ENCODE results near the gene CADPS2.
A peak's percentile ranks its signal among the peaks of the same experiment; 100 is the strongest.

The CADPS2 gene

DNA sequence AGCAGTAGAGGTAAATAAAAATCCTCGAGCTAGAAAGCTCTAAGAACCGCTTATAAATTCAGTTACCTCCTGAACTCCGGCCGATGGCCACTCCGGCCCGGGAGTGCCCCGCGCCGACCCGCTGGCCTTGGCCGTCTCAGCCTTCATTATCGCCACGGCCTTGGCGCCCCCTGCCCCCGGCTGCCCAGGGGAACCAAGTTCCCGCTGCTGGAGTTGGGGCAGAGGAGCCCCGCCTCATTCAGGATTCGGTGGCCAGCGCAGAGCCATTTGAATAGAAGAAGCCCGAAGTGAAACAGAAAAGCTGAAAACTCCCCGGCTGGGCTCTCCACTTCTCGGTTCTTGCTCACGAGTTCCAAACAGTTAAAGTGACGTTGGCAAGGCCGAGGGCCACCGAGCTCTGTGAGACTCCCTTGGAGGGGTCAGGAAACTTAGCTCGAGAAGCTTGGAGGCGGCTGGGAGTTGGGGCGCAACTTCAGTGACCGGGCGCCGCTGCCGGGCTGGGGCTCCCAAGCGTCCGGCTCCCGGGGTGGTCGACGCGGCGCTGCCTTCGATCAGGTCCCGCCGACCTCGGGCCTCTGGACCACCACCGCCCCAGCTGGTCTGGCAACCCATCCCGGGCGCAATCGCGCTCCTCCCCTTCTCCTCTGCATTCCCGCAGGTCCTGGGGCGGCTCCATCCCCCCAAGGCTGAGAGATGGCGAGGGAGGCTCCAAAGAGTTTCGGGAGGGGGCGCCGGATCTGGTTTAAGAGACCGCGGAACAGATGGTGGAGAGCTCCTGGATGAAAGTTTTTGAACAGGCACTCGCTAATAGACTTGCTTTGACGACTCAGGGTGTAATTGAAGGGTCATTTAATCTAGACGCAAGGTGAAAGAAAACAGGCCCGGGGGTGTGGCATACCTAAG is 575.9 kb downstream of the CADPS2 start:
- ATAC-seq = peak; percentile 53
- no peak for TF ChIP-seq ARNTL (CRISPR knock-in tag; IDR thresholded peaks at IDR 0.05; ENCODE audit: borderline replicate concordance, low read depth)

DNA sequence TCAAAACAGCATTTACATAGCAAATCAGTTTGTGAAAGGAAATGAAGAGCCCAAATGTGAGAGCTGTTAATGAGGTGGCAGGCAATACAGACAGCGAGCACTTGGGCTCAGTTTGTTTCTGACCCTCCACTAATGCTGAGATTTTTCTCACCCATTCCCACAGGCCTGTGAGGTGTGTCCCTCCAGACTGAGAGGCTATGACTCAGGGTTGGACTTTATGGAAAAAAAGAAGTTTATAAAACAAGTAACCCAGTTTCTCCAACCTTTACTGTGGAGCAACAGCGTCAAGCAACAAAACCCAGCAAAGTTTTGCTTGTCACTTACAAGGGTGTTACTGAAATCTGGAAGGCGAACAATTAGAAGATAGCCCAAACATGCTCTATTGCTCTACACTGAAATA is 576.8 kb downstream of the CADPS2 start:
- no peak for TF ChIP-seq ZFP30 (CRISPR knock-in tag; IDR thresholded peaks at IDR 0.05)
- no peak for ATAC-seq

DNA sequence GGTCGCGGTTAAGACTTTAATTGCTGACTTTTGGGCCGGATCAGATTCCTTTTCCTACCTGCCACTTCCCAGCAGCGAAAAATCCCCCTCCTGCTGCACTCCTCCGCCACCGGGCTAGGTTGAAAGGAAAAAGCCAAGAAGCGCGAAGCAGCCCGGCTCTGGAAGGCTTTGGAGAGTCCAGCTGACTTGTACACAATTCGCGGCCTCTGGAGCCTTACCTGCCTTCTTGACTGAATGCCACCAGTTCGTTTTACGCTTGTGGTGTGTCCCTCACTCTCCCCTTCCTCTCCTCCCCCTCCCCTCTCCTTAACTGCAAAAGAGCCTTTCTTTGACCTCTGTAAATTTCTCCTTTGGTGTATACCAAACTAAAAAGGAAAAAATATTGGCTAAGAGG is 579.0 kb downstream of the CADPS2 start:
- no peak for TF ChIP-seq ZC3H10 (CRISPR knock-in tag; IDR thresholded peaks at IDR 0.05)
- no peak for TF ChIP-seq BACH2 (CRISPR knock-in tag; IDR thresholded peaks at IDR 0.05; ENCODE audit: borderline replicate concordance)
- no peak for TF ChIP-seq RARB (CRISPR knock-in tag; IDR thresholded peaks at IDR 0.05)
- TF ChIP-seq SNAI2 (CRISPR knock-in tag; IDR thresholded peaks at IDR 0.05) = no peak
- TF ChIP-seq ZFP3 (CRISPR knock-in tag; IDR thresholded peaks at IDR 0.05) = no peak
- TF ChIP-seq, protein P1, sequence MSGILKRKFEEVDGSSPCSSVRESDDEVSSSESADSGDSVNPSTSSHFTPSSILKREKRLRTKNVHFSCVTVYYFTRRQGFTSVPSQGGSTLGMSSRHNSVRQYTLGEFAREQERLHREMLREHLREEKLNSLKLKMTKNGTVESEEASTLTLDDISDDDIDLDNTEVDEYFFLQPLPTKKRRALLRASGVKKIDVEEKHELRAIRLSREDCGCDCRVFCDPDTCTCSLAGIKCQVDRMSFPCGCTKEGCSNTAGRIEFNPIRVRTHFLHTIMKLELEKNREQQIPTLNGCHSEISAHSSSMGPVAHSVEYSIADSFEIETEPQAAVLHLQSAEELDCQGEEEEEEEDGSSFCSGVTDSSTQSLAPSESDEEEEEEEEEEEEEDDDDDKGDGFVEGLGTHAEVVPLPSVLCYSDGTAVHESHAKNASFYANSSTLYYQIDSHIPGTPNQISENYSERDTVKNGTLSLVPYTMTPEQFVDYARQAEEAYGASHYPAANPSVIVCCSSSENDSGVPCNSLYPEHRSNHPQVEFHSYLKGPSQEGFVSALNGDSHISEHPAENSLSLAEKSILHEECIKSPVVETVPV (CRISPR knock-in tag; IDR thresholded peaks at IDR 0.05) = no peak
- TF ChIP-seq ZFP30 (CRISPR knock-in tag; IDR thresholded peaks at IDR 0.05) = no peak
- TF ChIP-seq CSDC2 (CRISPR knock-in tag; IDR thresholded peaks at IDR 0.05) = no peak
- TF ChIP-seq PPARA (CRISPR knock-in tag; IDR thresholded peaks at IDR 0.05; ENCODE audit: borderline replicate concordance) = no peak
- no peak for TF ChIP-seq ZNF70 (CRISPR knock-in tag; IDR thresholded peaks at IDR 0.05)
- TF ChIP-seq, protein P2, sequence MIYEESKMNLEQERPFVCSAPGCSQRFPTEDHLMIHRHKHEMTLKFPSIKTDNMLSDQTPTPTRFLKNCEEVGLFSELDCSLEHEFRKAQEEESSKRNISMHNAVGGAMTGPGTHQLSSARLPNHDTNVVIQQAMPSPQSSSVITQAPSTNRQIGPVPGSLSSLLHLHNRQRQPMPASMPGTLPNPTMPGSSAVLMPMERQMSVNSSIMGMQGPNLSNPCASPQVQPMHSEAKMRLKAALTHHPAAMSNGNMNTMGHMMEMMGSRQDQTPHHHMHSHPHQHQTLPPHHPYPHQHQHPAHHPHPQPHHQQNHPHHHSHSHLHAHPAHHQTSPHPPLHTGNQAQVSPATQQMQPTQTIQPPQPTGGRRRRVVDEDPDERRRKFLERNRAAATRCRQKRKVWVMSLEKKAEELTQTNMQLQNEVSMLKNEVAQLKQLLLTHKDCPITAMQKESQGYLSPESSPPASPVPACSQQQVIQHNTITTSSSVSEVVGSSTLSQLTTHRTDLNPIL (CRISPR knock-in tag; IDR thresholded peaks at IDR 0.05; ENCODE audit: low read depth) = no peak
- TF ChIP-seq TCF4 (CRISPR knock-in tag; IDR thresholded peaks at IDR 0.05; ENCODE audit: borderline replicate concordance) = no peak
- no peak for TF ChIP-seq ISL1 (CRISPR knock-in tag; IDR thresholded peaks at IDR 0.05)
- no peak for TF ChIP-seq ZNF565 (CRISPR knock-in tag; conservative IDR thresholded peaks at IDR 0.05; ENCODE audit: low read depth)
- ATAC-seq = no peak

DNA sequence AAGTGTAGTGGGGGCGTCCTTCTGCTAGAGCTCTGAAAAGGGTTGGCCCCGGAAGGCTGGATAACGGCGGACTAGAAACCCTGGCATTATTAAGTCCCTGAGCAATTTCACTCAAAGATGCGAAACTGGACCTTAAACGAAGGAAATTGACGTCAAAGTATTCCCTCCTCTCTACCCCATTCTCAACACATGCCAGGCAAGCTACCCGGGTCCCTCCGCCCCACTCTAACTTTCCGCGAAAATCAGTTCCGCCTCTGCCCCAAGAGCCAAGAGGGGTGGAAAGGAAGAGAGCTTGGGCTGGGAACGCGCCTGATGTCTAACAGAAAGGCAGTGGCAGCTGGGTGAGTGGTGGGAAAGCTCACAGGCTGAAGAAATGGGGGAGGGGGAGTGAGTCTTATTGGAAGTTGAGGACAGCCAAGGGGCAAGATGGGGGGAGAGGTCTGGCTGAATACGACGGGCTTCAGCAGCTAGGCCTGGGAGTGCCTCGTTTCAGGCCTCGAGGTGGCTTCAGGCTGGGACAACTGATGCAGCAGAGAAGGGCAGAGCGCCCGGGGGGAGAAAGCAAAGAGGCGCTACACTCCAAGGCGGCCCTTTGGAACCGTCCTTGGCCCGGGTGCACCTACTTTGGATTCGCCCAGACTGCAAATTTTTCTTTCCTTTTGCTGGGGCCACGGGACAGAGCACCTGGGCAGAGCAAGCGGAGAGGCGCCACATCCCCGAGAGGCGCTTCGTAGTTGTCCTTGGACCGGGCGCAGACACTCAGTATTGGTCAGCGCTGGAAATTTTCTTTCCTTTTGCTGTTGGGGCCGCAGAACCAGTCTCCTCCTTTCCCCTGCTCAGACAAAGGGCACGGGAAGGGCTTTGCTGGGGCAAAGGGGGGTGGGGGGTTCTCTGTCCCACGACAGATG is 579.7 kb downstream of the CADPS2 start:
- TF ChIP-seq ESRRG (CRISPR knock-in tag; IDR thresholded peaks at IDR 0.05) (no peak), OSR1 (CRISPR knock-in tag; IDR thresholded peaks at IDR 0.05) (no peak), TOX (CRISPR knock-in tag; IDR thresholded peaks at IDR 0.05; ENCODE audit: borderline replicate concordance) (no peak), TCF4 (CRISPR knock-in tag; IDR thresholded peaks at IDR 0.05; ENCODE audit: borderline replicate concordance) (no peak), ZNF565 (CRISPR knock-in tag; conservative IDR thresholded peaks at IDR 0.05; ENCODE audit: low read depth) (no peak), ZNF8 (CRISPR knock-in tag; IDR thresholded peaks at IDR 0.05) (no peak), ARNTL (CRISPR knock-in tag; IDR thresholded peaks at IDR 0.05; ENCODE audit: borderline replicate concordance, low read depth) (no peak), CSDC2 (CRISPR knock-in tag; IDR thresholded peaks at IDR 0.05) (no peak), GLIS3 (CRISPR knock-in tag; IDR thresholded peaks at IDR 0.05) (no peak)
- TF ChIP-seq, protein P3, sequence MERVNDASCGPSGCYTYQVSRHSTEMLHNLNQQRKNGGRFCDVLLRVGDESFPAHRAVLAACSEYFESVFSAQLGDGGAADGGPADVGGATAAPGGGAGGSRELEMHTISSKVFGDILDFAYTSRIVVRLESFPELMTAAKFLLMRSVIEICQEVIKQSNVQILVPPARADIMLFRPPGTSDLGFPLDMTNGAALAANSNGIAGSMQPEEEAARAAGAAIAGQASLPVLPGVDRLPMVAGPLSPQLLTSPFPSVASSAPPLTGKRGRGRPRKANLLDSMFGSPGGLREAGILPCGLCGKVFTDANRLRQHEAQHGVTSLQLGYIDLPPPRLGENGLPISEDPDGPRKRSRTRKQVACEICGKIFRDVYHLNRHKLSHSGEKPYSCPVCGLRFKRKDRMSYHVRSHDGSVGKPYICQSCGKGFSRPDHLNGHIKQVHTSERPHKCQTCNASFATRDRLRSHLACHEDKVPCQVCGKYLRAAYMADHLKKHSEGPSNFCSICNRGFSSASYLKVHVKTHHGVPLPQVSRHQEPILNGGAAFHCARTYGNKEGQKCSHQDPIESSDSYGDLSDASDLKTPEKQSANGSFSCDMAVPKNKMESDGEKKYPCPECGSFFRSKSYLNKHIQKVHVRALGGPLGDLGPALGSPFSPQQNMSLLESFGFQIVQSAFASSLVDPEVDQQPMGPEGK (CRISPR knock-in tag; IDR thresholded peaks at IDR 0.05; ENCODE audit: borderline replicate concordance) = no peak
- TF ChIP-seq, protein P4, sequence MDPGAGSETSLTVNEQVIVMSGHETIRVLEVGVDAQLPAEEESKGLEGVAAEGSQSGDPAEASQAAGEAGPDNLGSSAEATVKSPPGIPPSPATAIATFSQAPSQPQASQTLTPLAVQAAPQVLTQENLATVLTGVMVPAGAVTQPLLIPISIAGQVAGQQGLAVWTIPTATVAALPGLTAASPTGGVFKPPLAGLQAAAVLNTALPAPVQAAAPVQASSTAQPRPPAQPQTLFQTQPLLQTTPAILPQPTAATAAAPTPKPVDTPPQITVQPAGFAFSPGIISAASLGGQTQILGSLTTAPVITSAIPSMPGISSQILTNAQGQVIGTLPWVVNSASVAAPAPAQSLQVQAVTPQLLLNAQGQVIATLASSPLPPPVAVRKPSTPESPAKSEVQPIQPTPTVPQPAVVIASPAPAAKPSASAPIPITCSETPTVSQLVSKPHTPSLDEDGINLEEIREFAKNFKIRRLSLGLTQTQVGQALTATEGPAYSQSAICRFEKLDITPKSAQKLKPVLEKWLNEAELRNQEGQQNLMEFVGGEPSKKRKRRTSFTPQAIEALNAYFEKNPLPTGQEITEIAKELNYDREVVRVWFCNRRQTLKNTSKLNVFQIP (CRISPR knock-in tag; IDR thresholded peaks at IDR 0.05; ENCODE audit: borderline replicate concordance, low read depth) = no peak
- ATAC-seq = no peak

Measured in SK-N-SH treated with all-trans-retinoic acid at 6 μM for 48 hours (cell line).